GM18517 (cell line): Measurements from ENCODE around the gene XPC.
"Not testable (repeated sequence)": the region's sequence is repeated elsewhere in the genome, so short reads cannot be mapped to it uniquely, and the experiment has no call there.

Experiments used
- ATAC-seq: cut with Tn5 transposase; IDR thresholded peaks from one replicate; pipeline ENCODE4 v1.9.1; 2021; ENCODE audit warnings: mild to moderate bottlenecking, moderate library complexity; ENCODE audit not compliant: unreplicated experiment

Gene XPC

DNA sequence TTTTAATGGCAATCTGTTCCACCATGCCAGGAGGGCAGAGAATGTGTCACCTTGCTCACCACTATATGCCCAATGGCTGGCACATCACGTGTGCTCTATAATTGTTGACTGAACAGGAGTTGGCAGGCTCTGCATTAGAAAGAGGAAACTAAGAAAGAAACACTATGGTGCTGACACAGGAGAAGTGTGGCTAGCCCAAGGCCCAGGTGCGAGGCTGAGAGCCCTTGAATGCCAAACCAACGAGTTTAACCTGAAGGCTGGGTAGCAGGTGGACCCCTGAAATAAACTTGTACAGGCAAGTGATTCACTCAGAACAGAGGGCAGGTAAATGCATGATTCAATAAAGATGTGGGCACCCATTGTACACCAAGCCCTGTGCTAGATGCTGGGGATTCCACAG lies 56.1 kb downstream of the XPC start:
- ATAC-seq, result no peak

DNA sequence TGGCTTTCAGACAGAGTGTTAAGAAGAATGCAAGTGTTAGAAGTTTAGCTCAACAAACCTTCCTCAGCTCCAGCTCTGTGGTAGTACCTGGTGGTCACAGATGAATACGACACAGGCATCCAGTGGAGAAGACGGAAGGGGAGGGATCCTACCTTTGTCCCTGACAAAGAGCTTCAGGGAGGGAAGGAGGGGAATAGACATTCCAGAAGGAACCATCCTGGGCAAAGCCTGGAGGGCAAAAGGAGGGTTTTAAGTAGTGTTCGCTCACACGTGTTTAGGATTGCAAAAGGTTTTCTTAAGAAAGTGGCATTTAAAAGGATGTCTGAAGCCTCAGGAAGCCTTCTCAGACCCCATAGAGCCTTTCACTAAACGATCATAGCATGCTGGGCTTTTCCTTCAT lies 56.5 kb downstream of the XPC start:
- ATAC-seq, result no peak

DNA sequence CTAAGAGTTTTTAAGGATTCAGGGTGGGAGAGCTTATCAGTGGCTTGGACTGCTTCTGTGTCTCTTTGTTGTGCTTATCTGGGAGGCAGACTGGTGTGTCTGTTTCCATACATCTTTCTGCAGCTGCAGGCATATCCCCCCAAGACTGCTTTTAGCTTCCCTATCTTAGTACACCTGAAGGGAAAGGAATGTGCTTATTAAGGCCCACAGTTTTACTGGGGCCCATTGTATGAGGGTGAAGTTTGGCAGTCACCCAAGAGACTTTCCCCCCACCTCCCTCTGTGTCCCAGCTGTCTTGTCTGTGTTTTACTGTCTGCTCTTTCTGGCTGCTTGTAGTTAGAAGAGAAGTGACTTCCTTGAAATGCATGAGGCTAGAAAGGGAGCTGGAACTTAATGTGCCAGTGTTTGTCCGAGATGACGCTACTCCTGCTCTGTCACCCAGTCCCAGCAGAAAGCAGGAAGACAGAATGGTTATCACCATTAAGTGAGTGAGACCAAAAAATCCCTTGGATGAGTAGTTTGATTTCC lies 57.4 kb downstream of the XPC start:
- ATAC-seq, result not testable (repeated sequence)

DNA sequence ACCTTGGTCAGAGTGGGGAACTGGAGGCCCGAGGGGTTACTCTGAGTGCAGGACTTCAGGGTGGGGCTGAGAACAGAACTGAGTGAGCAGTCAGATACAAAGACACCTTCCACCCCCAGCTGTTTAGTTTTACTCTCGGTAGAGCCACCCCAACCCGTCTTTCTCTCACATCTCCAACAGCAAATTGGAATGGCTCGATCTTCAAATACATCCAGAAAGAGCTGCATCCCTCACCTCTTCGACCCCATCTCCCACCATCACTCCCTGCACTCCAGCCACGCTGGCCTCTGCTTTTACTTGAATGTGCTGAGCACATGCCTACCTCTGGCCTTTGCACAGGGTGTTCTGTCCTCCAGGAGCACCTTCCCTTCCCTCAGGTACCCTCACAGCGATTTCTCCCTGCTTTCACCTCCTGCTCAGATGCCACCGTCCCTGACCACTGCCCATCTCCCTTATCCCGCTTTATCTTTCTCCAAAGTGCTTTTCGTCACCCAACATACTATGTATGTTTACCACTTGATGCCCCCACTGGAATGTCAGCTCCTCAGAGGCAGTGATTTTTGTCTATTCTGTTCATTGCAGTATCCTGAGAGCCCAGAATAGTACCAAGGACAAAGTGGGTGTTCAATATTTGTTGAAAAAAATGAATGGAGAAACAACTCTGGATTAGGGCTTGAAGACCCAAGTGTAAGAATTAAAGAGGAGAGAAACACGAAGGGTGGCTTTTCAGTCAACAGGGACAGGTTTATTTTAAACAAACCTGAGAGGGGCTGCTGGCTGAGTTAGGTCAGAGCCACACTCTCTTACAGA lies 58.1 kb downstream of the XPC start:
- no peak for ATAC-seq

DNA sequence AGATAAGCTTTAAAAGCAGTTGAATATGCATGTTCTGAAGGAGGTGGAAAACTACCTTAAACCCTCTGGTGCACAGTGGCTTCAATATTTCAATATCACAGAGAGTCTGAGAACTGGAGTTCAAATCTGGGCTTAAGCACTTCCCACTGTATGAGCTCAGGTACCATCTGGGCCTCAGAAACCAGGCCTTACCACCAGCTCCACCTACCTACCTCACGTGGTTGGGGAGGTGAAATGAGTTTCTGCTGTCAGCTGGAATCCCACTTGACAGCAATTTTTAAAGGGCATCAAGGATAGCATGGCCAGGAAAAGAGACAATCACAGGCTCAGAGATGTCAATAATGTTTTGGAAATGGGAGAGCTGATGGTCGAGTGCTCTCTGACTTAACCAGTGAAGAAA lies 58.8 kb downstream of the XPC start:
- no peak for ATAC-seq

DNA sequence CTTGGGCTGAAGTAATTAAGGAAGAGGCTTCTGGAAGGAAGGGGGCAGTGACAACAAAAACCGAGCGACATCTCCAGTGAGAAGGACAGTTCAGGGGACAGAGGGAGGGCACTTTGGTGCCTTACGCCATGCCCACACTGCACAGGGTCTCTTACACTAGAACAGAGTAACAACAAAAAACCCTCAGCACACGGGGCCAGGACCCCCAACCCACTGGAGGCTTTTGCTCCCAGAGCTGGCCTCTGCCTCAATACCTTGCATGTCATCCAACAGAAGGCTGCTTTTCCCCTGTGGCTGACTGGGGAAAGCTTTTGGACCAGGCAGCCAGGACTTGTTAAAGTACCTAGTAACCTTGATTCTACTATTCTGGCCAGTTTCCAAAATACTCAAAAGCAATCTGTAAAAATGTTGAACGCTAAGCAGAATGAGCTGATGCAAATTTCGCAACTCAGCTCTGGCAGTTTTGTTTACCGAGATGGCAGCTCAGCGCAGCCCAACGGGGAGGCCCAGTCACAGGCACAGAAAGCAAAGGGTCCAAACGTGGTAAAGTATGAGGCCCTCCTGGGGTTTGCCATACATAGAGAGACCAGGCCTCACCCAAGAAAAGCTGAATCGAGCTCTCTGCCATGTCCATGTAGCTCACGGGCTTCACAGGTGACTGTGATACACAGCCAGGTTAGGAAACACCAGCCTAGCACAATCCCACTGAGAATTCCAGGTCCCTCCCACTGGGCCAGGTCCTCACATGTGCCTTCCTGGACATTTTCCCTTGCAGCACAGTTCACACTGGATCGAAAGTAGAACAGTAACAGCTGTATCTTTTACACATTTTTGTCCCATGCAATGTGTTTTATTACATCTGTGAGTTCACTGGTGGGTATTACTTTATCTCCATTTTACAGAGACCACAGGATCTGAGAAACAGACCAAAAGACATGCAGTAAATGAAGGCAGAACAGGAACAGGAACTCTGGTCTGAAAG lies 59.7 kb downstream of the XPC start:
- ATAC-seq, result no peak

DNA sequence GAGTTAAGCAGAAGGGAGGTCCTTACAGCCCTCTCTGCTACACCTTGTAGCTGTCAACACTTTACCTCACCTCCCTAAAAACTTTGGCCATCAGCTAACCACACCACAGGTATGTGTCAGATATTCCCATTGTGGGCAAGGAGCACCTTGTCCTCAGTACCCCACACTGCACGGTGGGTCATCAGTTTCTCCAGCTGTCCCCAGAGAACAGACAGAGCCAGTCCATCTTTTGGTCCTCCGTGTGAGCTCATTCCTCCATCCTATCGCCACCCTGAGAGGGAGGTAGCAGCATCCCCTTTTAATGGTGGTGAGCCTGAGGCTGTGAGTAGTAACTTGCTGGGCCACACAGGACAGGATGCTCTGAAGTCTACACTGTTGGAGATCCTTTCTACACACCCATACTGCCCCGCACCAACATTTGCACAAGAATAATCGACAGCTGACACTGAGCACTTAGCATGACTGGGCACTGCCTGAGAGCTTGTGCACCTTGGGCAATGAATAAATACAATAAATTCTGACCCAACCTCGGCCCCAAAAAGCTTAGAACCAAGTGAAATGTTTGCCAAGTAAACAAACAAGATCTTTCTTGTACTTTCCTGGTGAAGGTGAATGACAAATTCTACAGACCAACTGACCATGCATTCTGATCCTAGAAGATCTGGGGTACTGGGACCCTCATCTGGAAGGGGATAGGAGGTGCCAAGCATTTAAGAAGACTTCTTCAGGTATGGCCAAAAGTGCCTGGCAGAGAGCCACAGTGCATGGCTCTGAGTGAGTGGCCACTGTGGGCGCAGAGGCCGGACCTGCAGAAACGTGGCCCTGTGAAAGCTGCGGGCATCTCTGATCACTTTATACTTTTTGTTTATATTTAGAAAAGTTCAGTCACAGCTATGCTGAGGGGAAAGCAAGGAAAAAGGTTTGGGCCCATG lies 60.7 kb downstream of the XPC start:
- ATAC-seq, result no peak

DNA sequence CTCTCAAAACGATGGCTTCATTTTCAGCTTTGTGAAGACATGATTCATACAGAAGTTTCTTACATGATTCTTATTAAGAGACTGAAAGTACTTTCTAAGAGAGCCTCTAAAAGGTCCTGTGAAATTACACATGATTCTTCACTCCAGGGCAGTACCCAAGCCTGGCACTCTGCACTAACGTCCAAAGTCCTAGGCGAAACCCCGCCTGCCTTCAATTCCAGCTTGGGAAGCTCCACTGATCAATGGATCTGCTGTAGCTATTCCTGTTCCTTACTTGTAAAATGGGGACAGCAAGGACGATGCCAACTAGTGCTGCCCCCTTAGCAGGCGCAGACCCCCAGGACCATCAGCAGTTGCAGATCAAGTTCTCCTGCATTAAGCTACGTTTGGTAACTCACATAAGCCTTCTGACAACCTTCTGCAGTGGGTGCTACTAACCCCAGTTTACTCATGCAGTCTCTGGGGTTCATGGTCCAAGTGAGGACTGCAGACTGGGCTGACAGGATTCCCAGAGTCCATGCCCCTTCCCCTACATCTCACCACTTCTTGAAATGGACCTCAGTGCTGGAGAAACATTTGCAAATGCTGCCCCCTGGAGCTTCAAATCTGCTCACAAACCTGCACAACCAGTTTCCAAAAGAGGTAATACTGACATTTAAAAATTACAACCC lies 64.3 kb downstream of the XPC start:
- no peak for ATAC-seq

DNA sequence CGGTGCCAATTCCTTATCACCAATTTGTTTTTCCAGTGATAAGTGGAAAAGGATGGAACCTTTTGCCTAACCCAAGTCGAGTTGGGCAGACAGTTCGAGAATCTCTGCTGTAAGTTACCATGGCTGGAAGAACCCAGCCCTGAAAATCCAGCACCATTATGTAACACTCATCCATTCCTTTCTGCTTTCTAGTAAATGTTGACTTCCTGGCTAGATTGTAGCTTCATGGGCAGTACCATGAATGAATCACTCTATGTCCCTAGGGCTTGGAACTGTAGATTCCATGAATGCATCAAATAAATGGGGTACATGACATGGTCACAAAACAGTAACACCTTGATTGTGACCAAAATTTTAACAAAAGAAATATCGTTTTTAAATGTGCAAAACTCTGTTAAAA lies 67.7 kb downstream of the XPC start:
- ATAC-seq, result no peak

DNA sequence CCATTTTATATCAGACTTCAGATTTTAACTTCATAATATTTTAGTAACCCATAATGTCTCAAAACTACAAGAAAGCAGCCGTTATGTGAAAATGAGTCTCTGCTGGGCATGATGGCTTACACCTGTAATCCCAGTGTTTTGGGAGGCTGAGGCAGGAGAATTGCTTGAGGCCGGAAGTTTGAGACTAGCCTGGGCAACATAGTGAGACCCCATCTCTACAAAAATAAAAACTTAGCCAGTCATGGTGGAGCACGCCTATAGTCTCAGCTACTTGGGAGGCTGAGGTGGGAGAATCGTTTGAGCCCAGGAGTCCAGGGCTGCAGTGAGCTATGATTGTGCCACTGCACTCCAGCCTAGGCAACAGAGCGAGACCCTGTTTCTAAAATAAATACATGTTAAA lies 68.6 kb downstream of the XPC start:
- not testable (repeated sequence) for ATAC-seq

DNA sequence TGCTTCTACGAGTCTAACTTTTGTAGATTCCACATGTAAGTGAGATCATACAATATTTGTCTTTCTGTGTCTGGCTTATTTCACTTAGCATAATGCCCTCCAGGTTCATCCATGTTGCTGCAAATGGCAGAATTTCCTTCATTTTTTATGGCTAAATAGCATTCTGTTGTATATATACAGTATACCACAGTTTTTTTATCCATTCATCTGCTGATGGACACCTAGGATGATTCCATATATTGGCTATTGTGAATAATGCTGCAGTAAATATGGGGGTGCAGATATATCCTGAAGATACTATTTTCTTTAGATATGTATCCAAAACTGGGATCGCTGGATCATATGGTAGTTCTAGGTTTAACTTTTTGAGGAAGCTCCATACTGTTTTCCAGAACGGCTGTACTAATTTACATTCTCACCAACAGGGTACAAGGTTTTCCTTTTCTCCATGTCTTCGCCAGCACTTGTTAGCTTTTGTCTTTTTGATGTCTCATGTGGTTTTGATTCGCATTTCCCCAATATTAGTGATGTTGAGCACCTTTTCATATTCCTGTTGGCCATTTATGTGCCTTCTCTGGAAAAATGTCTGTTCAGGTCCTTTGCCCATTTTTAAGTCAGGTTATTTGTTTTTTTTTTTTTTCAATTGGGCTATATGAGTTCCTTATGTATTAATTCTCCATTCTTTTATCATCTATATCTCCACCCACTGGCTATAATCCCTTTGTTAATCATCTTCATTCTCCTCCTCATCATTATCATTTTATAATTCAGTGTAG lies 80.6 kb downstream of the XPC start:
- ATAC-seq, result no peak

DNA sequence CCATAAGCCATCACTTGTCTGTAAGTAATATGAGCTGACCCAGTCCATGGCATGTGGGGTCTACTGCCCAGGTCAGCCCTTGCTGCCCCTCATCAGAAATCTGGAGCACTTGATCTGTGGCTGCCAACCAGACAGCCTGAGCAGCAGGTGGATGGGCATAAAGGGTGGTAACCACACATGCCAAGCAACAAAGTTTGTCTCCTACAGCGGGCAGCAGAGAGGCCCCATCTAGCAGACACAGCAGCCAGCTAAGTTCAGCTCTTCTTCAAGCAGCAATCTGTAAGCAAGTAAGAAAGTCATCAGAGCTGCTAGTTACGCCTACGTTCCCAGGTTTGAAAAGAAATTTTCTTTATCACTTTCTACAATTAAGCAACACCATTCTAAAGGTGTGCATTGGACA lies 81.7 kb downstream of the XPC start:
- no peak for ATAC-seq
